Embryonic facial prominence (tissue), 1 donor: ENCODE results near the gene CCL3.
"Not testable (repeated sequence)": the region's sequence is repeated elsewhere in the genome, so short reads cannot be mapped to it uniquely, and the experiment has no call there.

ENCODE experiments used
- DNase-seq: peaks from one replicate; pipeline ENCODE4 v3.0.0-alpha.2; 2016; ENCODE audit errors: extremely low spot score

Gene CCL3

GRCh38 chr17:36087471-36087870 lies 2.5 kb downstream of the CCL3 start:
- DNase-seq = not testable (repeated sequence)

- no peak for DNase-seq
Measured at GRCh38 chr17:36086791-36087190, 3.2 kb downstream of the CCL3 start.

- DNase-seq = no peak
Measured at GRCh38 chr17:36085765-36086164, 4.2 kb downstream of the CCL3 start.

GRCh38 chr17:36083691-36084090 lies 6.3 kb downstream of the CCL3 start:
- DNase-seq = not testable (repeated sequence)

- not testable (repeated sequence) for DNase-seq
Measured at GRCh38 chr17:36082482-36083120, 7.3 kb downstream of the CCL3 start.

GRCh38 chr17:36081681-36082471 lies 8.1 kb downstream of the CCL3 start:
- not testable (repeated sequence) for DNase-seq

- no peak for DNase-seq
Measured at GRCh38 chr17:36074365-36074764, 15.6 kb downstream of the CCL3 start.

- DNase-seq = no peak
Measured at GRCh38 chr17:36072431-36073121, 17.4 kb downstream of the CCL3 start.

- DNase-seq = no peak
Measured at GRCh38 chr17:36071751-36072150, 18.2 kb downstream of the CCL3 start.

- no peak for DNase-seq
Measured at GRCh38 chr17:36070427-36070826, 19.5 kb downstream of the CCL3 start.

GRCh38 chr17:36069136-36069535 lies 20.8 kb downstream of the CCL3 start:
- no peak for DNase-seq

GRCh38 chr17:36068524-36068923 lies 21.4 kb downstream of the CCL3 start:
- DNase-seq = no peak

- DNase-seq = no peak
Measured at GRCh38 chr17:36066365-36066985, 23.5 kb downstream of the CCL3 start.

- no peak for DNase-seq
Measured at GRCh38 chr17:36063786-36064541, 26.0 kb downstream of the CCL3 start, which contains the start of gene CCL18. TSS of gene CCL18 (plus strand) at chr17:36064272. CDS start at chr17:36064343, 71 bp downstream.

GRCh38 chr17:36060816-36061215 lies 29.1 kb downstream of the CCL3 start:
- DNase-seq = no peak

- no peak for DNase-seq
Measured at GRCh38 chr17:36059406-36059805, 30.5 kb downstream of the CCL3 start.

GRCh38 chr17:36057911-36058310 lies 32.0 kb downstream of the CCL3 start:
- no peak for DNase-seq

GRCh38 chr17:36055921-36056520 lies 33.9 kb downstream of the CCL3 start:
- no peak for DNase-seq

- no peak for DNase-seq
Measured at GRCh38 chr17:36055171-36055570, 34.8 kb downstream of the CCL3 start.

- no peak for DNase-seq
Measured at GRCh38 chr17:36049643-36050042, 40.3 kb downstream of the CCL3 start.

- no peak for DNase-seq
Measured at GRCh38 chr17:36048066-36048465, 41.9 kb downstream of the CCL3 start.
